ENCODE data around the gene SLC41A2. TPM values are rescaled to one million over a fixed set of nuclear protein-coding genes. Genes with fewer than 3 reads are reported as not detected.

The SLC41A2 gene
- polyA plus RNA-seq, 5 donors = 2.4 to 3.3 (median 3.1) TPM

DNA sequence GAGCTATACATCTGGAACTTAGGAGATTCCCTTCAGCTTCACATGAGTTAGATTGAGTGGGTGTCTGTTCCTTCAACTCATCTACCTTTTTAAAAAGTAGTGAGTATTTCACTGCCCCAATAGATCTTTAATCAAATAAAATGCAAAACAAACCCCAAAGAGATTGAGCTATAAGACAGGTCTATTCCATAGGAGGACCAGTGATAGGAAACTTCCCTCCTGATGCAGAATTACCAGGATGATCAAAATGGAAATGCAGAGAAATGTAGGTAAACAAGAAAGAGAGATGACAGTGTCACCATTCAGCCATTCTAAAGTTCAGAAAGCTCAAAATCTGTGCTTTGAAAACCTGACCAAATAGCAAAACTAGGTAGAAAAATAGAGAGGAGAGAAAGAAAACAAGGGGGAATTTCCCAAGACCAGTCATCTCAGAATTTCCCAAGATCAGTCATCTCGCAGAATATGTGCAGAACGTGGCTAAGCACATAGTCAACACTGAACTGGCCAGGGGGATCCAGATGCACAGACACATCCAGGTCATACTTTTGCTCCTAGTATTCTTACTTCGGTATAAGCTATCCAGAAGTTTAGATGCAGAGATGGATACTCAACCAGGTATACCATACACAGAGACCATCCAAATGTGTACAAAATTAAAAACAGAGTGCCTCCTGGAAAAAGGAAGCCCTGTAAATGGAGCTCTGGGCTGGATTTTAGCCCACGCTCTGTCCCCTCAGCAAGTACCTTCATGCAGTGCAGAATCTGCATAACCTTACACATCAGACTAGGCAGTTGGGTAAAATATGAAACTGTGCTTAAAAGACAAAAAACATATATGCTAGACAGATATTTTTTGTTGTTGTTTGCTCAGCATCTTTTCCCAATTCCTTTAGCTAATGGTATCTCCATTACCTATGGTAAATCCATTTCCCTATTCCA, 27.4 kb downstream of the SLC41A2 start:
- no peak for DNase-seq

DNA sequence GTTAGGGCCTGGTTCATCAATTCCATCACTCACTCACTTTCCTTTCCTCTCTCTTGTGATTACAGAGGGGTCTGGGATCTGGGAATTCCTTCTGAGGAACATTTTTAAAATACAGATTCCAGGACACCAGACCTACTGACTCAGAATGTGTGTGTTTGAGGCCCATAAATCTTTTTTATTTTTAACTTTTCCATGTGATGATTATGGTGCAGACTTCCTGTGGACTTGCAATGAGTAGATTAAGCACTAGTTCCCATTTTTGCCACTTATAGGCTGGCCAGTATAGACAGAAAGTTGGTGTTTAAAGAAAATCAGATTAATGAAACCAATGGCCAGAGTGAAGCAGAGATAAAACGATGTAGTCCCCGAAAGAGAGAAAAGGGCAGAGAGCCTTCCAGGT, 28.1 kb downstream of the SLC41A2 start:
- DNase-seq = no peak

DNA sequence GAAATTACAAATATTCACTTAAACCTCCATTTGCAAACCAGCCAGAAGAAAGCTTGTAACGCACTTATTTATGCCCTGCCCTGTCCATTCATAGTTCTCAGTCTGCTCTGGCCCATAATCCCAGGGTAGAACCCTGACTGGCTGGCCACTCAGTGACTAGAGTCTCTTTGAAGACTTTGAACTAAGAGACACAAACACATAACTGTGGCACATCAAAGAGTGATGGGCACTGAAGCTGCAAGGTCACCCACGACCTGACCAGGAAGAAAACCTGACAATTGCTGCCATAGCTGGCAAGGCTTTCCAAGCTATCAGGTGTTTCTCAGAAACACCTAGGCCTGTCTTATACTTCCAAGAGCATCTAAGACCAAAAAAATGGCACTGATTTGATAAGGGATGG, 28.7 kb downstream of the SLC41A2 start:
- no peak for DNase-seq

DNA sequence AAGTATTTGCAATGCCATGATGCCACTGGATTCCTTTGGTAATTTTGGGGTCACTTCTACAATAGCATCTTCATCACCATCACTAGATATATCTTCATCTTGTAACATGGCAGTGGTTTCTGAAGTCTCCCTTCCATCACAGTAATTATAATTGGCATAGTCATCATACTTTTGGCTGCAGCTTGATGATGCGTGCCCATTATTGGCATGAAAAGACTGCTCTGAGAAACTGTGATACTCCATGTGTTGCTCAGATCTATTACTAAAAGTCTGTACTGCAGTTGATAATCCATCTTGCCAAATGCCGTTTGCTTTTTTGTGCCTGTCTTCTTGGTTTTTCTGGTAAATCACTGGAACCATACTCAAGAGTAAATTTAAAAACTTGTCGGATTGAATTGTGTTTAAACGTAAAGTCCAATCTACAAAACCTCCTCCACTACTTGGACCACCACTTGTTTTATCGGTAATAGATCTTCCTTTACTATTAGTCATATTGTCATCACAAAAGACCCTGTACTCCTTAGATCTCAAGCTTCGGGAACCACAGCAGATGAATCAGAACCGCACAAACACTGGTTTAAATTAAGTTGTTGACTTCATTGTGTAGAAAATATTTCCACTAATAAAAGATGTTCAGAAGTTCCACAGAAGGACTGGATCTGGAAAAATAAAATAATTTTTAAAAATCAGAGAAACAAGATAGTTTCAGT, 29.9 kb downstream of the SLC41A2 start:
- no peak for DNase-seq

DNA sequence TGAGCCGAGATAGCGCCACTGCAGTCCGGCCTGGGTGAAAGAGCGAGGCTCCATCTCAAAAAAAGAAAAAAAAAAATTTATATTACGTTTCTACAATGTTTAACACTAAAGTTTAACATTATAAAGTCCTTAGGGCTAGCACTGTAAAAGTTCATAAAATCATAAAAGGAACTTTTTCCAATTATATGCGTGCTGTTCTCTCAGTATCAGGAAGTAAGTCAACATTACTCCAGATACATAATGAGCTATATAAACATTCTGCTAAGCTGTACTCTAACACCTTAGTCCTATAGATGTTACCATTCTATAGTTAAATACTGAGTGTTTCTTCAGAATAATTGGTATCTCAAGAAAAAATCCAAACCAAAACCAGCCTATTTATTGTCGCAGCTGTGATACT, 32.6 kb downstream of the SLC41A2 start:
- no peak for DNase-seq

DNA sequence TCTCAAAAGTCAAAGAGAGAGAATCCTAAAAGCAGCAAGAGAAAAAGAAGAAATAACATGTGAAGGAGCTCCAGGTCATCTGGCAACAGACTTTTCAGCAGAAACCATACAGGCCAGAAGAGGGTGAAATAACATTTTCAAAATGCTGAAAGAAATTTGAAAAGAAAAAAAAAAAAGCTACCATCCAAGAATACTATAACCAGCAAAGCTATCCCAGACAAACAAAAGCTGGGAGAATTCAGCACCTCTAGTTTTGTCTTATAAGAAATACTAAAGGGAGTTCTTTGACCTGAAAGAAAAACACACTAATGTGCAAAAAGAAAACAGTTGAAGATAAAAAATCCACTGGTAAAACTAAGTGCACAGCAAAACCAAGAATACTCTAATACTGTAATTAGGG, 36.8 kb downstream of the SLC41A2 start:
- no peak for DNase-seq

DNA sequence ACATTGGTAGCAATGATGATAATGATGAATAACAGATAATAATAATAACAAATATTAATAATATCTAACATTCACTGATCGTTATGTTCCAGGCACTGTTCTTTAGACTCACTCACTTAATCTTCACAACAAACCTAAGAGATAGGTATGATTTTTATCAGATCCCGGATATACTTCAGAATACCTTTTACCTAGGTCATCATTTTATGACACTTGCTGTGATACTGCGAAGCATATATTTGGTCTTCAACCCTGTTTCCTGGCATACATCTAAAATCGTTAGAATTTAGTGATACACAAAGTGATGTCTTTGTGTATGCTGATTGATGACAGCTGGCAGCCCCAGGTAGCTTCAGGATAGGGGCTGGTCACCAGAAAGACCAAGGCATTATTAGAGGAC, 46.1 kb downstream of the SLC41A2 start:
- DNase-seq = no peak

DNA sequence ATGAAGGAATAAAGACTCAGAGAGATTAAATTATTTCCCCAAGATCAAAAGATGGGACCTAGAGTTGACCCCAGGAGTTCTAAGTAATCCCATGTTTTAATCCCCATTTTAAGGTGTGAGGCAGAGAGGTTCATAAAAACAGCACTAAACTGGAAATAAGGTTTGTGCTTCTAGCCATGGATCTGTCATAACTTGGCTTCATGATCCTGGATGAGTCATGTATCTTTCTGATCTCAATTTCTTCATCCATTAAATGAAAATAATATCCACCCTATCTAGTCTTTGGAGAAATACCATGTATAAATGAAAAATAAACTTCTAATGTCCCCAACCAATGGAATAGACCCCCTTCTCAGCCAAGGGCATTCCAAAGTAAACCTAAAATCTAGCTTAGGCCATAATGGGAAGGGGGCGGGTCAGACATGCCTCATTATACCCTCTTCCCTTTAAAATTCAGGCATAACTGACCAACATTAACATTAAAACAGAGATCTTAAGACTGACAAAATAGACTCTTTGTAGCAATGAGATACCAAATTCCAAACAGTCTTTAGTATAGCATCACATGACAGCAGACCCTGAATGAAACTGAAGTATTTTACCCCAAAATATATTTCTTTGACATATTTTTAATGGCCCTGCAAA, 47.8 kb downstream of the SLC41A2 start:
- DNase-seq = no peak

DNA sequence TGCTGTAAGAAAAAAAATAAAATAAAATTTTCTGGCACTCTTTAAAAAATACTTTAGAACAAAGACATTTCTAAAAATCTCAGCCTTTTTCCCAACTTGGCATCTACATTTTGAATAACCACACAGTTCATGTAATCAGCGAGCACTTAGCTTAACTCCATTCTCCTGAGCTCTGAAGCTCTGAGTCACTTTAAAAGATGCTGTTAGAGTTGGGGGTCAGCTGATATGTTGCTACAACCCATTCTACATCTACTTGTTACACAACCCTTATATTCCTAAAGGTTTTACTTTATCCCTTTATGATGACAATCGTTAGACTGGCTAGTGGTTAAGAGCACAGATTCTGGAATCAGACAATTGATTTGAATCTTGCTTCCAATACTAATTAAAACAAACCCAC, 48.3 kb downstream of the SLC41A2 start:
- no peak for DNase-seq

Other genes starting within 250 kb of the SLC41A2 start
- gene NOPCHAP1, start 28.0 kb upstream of the SLC41A2 start, polyA plus RNA-seq (ENCODE audit: insufficient read depth in 1 of 5, insufficient read length in 5 of 5, low replicate concordance in 1 of 5) = 10 to 100 TPM; 13.8 to 16.4 (median 14.4) TPM
- 1 to 10 TPM; 3.3 to 4.9 (median 3.6) TPM for gene ALDH1L2, start 126.2 kb upstream of the SLC41A2 start, polyA plus RNA-seq (ENCODE audit: insufficient read depth in 1 of 5, insufficient read length in 5 of 5, low replicate concordance in 1 of 5)
- 100 to 1,000 TPM in 1 of 5 donors, 10 to 100 TPM in 4; 46.4 to 103 (median 76.3) TPM for gene WASHC4, start 149.4 kb upstream of the SLC41A2 start, polyA plus RNA-seq (ENCODE audit: insufficient read depth in 1 of 5, insufficient read length in 5 of 5, low replicate concordance in 1 of 5)

Measured in right lung (tissue), 5 donors.